GM19395 (cell line): ENCODE measurements around the gene TCF12.

Experiments
- ATAC-seq: cut with Tn5 transposase; IDR thresholded peaks from one replicate; pipeline ENCODE4 v1.9.1; 2021; ENCODE audit warnings: mild to moderate bottlenecking, moderate library complexity; ENCODE audit not compliant: unreplicated experiment

Gene TCF12

GRCh38 chr15:57201578-57201977 is 283.1 kb downstream of the TCF12 start:
- no peak for ATAC-seq

- ATAC-seq = no peak
Observed at GRCh38 chr15:57203906-57204305, 285.5 kb downstream of the TCF12 start.

- no peak for ATAC-seq
Observed at GRCh38 chr15:57205027-57205855, 286.8 kb downstream of the TCF12 start.

GRCh38 chr15:57205996-57206395 is 287.6 kb downstream of the TCF12 start:
- no peak for ATAC-seq

DNA sequence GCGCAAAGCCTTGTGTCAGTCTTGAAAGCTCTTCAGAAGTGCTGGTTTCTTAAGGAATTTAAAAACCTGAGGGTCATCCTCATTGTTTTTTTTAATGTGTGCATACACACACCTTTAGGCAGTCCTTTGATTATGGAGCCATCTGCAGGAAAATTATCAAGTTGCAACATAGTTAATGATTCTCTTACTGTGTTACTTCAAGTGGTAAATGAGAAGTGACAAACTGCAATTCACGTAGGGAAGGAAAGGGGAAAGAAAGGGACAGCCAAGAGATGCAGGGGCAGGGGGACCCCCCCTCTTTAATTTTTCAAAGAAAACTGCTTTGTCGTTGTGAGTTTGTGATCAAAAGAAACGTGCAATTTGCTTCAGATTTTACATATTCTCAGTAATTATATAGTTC is 295.4 kb downstream of the TCF12 start:
- no peak for ATAC-seq

DNA sequence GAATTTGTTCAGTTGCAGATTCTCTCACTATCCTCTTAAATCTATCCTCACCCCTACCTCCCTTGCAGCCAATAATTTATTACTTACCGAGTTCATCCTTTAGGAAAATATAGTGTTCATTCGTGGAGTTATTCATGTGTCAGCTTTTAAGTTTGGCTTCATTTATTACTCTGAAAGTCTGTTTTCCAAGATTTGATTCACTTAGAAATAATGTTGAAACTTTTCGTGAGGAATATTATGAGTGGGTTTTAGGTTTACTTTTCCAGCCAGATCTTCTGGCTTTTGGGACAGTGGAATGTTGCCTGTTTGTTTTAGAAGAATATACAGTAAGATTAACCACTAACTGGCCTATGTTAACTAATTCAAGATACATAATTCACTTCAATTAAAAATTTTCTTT is 296.9 kb downstream of the TCF12 start:
- ATAC-seq = no peak

GRCh38 chr15:57215881-57216280 is 297.4 kb downstream of the TCF12 start:
- no peak for ATAC-seq

DNA sequence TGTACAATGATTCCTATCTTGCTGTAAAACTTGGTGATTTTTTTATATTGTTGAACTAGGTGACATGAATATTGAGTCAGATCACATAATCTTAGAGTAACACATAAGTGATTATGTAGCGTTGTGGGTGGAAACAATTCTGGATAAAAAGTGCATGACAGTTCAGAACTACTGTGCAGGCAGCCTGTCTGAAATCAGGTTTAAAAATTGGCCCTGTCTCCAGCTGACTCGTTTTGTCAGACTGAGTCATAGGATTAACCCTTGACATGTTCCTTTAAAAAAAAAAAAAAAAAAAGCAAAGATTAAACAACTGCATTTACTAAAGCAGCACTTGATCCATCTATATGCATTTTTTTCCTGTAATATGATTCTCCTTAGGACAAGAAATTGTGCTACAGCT is 297.8 kb downstream of the TCF12 start:
- ATAC-seq = no peak

DNA sequence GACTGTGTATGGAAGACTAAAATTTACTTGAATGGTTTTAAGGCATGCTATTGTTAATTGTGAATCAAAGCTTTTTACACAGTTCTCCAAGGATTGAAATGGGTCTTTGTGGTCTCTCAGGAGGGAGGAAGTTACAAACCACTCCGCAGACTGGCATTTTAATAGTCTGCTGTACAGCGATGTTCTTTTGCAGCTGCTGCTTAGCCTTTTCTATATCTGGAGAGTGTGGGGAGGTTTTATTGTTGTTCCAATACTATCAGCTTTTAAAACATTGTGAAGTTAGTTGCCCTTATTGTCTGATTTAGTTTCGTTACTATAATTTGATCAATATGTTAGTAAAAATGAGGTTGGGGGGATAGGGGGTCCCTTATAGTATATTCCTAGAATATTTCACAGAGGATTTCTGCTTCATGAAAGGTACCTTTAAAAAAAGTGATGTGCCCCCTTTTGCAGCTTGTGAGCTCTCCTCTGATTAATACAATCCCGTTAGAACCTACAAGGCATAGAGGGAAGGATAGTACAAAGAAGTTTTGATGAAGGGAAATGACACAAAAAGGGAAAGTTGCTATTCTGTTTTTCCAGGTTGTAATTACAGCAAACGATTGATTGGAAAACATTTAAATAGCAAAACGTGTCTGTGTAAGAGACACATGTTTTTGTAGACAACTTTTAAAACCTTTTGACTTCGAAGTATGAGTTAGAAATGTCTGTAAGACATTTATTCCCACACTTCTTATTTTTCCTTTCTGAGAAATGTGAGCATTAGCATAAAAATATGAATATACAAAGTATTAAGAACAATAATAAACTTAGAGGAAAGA is 299.5 kb downstream of the TCF12 start:
- ATAC-seq = no peak

DNA sequence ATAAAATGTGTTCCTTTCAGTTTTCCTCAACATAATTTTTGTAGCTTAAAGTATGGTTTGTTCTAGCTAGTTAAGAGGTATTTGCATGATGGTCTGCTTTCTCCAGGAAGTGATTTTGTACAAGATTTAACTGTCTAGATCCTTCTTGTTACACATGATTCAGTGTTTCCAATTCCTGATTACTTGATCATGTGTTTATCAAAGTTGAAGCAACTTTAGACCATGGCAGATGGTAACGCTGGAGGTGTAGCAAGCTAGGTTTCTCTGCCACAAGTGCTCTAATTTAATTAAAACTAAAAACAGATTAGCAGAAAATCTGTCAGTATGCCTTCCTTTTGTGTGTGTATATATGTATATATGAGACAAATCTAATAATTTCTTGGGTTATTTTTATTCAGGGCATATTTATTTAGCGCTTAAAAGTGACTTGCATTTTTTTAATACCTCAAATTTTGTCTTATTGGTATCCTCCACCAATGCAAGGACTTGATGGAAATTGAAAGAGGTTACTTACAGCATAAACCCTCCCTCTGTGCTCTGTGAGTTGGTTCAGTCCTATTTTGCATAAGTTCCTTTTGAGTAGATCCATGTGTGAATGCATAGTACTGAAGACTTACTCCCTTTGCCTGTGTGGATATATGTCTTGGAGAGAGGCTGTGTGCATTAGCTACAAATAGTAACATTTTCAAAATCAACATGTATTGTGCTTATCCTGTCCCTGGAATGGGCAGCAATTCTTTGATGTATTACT is 300.6 kb downstream of the TCF12 start:
- no peak for ATAC-seq

GRCh38 chr15:57220205-57220604 is 301.8 kb downstream of the TCF12 start:
- ATAC-seq = no peak

DNA sequence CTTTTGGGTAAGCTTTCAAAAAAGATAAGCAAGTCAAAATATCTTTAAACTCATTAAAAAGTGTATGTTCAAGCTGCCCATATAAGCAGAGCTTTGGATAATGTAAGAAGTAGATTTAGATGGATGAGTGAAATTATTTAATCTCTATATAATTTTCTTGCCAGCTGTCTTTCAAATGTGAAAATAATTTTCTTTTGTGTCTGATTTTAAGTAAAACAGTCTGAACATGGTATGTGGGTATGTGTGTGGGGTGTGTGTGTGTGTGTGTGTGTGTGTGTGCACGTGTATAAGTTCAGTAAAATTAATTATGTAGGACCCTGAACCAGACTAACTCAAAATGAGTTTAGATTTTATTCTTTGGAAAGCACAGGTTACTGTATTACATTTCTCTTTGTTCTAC is 302.7 kb downstream of the TCF12 start:
- no peak for ATAC-seq

GRCh38 chr15:57223345-57223744 is 304.9 kb downstream of the TCF12 start:
- ATAC-seq = no peak

DNA sequence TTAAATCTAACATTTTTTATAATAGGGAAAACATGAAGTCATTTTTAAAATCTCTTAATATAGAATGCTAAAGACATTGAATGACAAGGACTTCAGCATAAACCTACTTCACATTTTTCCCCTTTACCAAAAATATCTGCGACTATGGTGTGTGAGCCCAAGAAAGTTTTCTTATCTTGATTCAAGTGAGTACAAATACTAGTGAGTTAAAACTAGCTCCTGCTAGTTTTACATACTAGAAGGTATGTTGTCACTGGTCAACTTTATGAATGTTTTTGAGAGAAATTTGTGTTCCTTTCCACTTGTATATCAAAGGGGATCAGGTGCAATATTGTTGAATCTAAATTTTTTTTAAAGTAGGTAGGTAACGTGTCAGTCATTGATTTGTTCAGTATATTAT is 305.4 kb downstream of the TCF12 start:
- ATAC-seq = no peak

DNA sequence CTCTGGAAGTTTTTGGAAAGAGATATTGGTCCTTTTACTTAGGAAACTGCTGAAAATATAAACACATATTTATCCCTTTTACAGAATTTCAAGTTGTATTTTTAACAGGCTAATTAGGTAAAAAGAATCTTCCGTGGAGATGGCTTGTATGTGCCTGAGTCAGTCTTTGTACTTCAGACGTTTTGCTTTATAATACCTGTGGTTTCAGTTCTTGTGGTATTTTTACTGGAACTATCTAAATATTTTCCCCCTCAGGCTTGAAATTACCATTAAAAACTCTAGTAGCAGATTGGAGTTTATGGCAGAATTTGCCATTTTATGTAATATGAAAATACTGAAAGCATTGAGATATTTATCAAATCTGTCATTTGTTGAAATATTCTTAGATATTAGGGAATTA is 306.2 kb downstream of the TCF12 start:
- no peak for ATAC-seq

- no peak for ATAC-seq
Observed at GRCh38 chr15:57227166-57227565, 308.7 kb downstream of the TCF12 start.

DNA sequence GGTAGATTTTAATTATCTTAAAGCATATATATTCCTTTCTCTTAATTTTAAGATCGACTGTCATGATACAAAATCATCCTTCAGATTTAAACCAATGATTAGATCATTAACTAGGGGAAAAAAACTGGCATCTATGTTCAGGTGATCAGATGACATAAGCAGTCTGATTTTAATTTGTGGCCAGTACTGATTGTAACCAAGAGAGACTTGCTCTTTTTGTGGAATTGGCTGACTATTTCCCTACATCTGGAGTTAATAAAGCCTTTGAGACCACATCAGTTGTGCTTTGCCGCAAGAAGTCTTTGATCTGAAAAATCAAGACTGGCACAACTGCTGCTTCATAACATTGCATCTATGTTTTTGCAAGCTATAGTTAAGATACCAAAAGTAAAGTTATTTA is 309.5 kb downstream of the TCF12 start:
- no peak for ATAC-seq

DNA sequence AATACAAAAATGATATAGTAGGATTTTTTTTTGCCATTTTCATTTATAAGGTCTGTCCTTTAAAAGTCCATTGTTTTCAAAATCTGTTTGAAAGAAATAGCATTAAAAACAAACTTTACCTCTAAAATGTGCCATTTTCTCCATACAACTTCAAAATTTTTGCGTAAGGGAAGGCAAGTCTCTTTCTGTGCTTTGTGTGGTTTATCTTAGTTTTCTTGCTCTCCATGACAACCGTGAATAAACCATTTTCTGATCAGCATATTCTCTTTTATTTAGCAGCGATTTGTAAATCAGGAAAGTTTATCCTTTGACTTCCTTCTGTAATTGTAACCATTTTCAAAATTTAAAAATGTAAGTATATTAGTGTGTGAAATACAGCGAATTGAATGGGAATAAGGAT is 310.0 kb downstream of the TCF12 start:
- no peak for ATAC-seq

DNA sequence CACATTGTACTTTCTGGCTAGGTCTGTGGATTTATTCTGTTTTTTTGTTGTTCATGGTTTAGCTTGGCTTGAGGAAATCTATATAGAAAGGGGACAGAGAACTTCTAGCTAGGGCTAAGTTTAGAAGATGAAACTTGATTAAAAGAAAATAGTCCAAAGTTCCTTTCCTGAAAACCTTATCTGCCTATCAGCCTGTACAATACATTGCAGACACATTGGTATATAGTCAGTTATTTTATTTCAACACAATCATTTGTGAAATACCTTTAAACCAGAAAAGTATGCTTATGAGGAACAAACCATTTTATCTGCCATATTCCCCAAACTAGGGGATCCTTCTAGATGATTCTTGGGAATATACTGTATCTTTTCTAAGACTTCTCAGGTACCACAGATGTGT is 310.6 kb downstream of the TCF12 start:
- ATAC-seq = no peak

DNA sequence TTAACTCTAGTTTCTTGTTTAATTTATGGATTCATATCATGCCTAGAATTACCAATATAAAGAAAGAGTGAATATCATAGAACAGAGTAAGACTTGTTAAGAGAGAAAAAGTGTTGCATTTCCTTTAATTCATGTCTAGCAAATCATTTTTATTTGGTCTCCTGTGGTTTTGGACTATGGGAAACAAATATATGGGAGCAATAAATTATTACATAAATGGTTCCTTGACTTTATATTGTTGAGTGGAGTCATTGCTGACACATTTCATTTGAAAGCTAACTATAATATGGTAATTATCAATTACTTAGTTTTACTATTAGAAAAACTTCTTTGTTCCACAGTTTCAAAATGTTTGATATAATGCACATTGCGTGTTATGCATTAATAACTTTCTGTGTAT is 313.1 kb downstream of the TCF12 start:
- ATAC-seq = no peak

GRCh38 chr15:57234156-57234555 is 315.7 kb downstream of the TCF12 start:
- no peak for ATAC-seq

GRCh38 chr15:57235186-57235585 is 316.7 kb downstream of the TCF12 start:
- no peak for ATAC-seq
